SK-N-MC (cell line): Measurements from ENCODE around the gene GGT7.

Source experiments
- EZH2 ChIP-seq: fragments of 200-600 bp; sonication (generic); IDR thresholded peaks from one replicate; pipeline ENCODE4 v1.6.1; 2017; ENCODE audit warnings: antibody characterized with exemption
- FOXP2 ChIP-seq: optimal IDR thresholded peaks from 2 replicates; pipeline ENCODE3; 2011; ENCODE audit warnings: mild to moderate bottlenecking, moderate library complexity; ENCODE audit not compliant: insufficient read depth; ENCODE audit errors: extremely low read length, control extremely low read depth
- POLR2AphosphoS5 ChIP-seq: IDR thresholded peaks from 2 replicates; pipeline ENCODE4 v1.6.1; 2012; ENCODE audit warnings: mild to moderate bottlenecking, low read depth, low read length, borderline replicate concordance

GRCh38 chr20:34817801-34818200, 54.9 kb downstream of the GGT7 start:
- no peak for TF ChIP-seq EZH2
- TF ChIP-seq POLR2AphosphoS5, result no peak
- TF ChIP-seq FOXP2, result no peak
